HCT116 (cell line): ENCODE data around the gene NDUFA7. TPM values are rescaled to one million over a fixed set of nuclear protein-coding genes. Genes with fewer than 3 reads are reported as not detected.
A peak's percentile ranks its signal among the peaks of the same experiment; 100 is the strongest.

Experiments
- ATAC-seq: fragments of 200-7000 bp; cut with Tn5 transposase; 2 replicates; pipeline ENCODE4 v1.9.1; 2020; ENCODE audit warnings: mild to moderate bottlenecking, moderate library complexity
- BruUV-seq: library from RNA; stranded (reverse); fragments of 400-500 nt; replicated peaks from 2 replicates; lab custom pipeline; 2021; lab: Mats Ljungman, UMichigan
- CTCF ChIA-PET: fragments of 300-600 bp; sonication (Branson Sonifier 250); formaldehyde crosslinking; loops from one replicate; lab custom pipeline; 2021; ENCODE audit warnings: antibody characterized with exemption; lab: Charles Lee
- POLR2A ChIA-PET: fragments of 300-600, 350-600 bp; sonication (Branson Sonifier 250); formaldehyde crosslinking; loops from one replicate; lab custom pipeline; 2021; ENCODE audit warnings: antibody characterized with exemption; lab: Charles Lee
- RAD21 ChIA-PET, 2 experiments: fragments of 300-600 bp; sonication (Branson Sonifier 250); formaldehyde crosslinking; loops; one replicate each; lab custom pipeline; 2023; ENCODE audit warnings: low total read pairs in 2 of 2; ENCODE audit not compliant: uncharacterized antibody in 2 of 2, unreplicated experiment in 2 of 2, low non-redundant PET in 1 of 2; lab: Charles Lee
- DNase-seq: peaks from one replicate; pipeline ENCODE4 v3.0.0-alpha.2; 2010; ENCODE audit warnings: low read depth, low spot score
- H2AFZ ChIP-seq: fragments of 200-600 bp; shearing (Covaris generic), sonication (generic); 2 replicates; pipeline ENCODE4 v1.6.1; 2017; ENCODE audit warnings: low read depth, mixed run types, mixed read lengths, antibody characterized with exemption, low read length; ENCODE audit not compliant: poor library complexity, severe bottlenecking
- H3K27ac ChIP-seq: 2 replicates; pipeline ENCODE4 v1.5.1; 2012; ENCODE audit warnings: low read depth, low read length
- H3K27me3 ChIP-seq: fragments of 200-600 bp; sonication (generic); 2 replicates; pipeline ENCODE4 v1.6.1; 2016; ENCODE audit warnings: mixed run types, low read length, mixed read lengths; ENCODE audit not compliant: insufficient read depth
- H3K36me3 ChIP-seq, 2 experiments: fragments of 200-500 bp in 1 of 2; fragments of 200-600 bp in 1 of 2; sonication (Bioruptor generic) in 1 of 2; sonication (generic) in 1 of 2; 2 replicates each; pipeline versions ENCODE4 v1.5.1 to v1.6.1; 2014 to 2016; ENCODE audit warnings: low read length in 2 of 2, inconsistent platforms in 1 of 2, mixed read lengths in 1 of 2, mixed run types in 1 of 2; ENCODE audit not compliant: insufficient read depth in 2 of 2, control insufficient read depth in 1 of 2
- H3K4me1 ChIP-seq, 2 experiments: fragments of 200-600 bp in 1 of 2; sonication (generic) in 1 of 2; 2 replicates each; pipeline versions ENCODE4 v1.5.1 to v1.6.1; 2012 to 2017; ENCODE audit warnings: low read length in 2 of 2, inconsistent platforms in 1 of 2, mild to moderate bottlenecking in 1 of 2, mixed read lengths in 1 of 2, mixed run types in 1 of 2, moderate library complexity in 1 of 2; ENCODE audit not compliant: insufficient read depth in 2 of 2, control insufficient read depth in 1 of 2
- H3K4me2 ChIP-seq: fragments of 200-600 bp; sonication (generic); 2 replicates; pipeline ENCODE4 v1.6.1; 2017; ENCODE audit warnings: mixed run types, low read length, mixed read lengths
- H3K4me3 ChIP-seq, 2 experiments: fragments of 200-600 bp in 1 of 2; sonication (generic) in 1 of 2; replicated peaks in 1 of 2; 2 replicates each; pipeline ENCODE4 v1.5.1; 2011 to 2016; ENCODE audit warnings: low read length in 2 of 2, control low read depth in 1 of 2, low read depth in 1 of 2, mild to moderate bottlenecking in 1 of 2, mixed read lengths in 1 of 2, mixed run types in 1 of 2
- H3K79me2 ChIP-seq: fragments of 200-600 bp; sonication (generic); 2 replicates; pipeline ENCODE4 v1.6.1; 2017; ENCODE audit warnings: mild to moderate bottlenecking, mixed run types, low read length, moderate library complexity, mixed read lengths; ENCODE audit not compliant: insufficient read depth
- H3K9ac ChIP-seq: fragments of 200-600 bp; sonication (generic); 2 replicates; pipeline ENCODE4 v1.6.1; 2016; ENCODE audit warnings: low read length, mixed read lengths
- H3K9me2 ChIP-seq: fragments of 200-600 bp; sonication (generic), shearing (Covaris generic); 2 replicates; pipeline ENCODE4 v1.6.1; 2017; ENCODE audit warnings: mixed run types, mild to moderate bottlenecking, moderate library complexity; ENCODE audit not compliant: insufficient read depth
- H3K9me3 ChIP-seq, 2 experiments: fragments of 200-500 bp in 1 of 2; fragments of 200-600 bp in 1 of 2; sonication (Bioruptor generic) in 1 of 2; sonication (generic) in 1 of 2; 2 replicates each; pipeline ENCODE4 v1.6.1; 2014 to 2017; ENCODE audit warnings: low read length in 2 of 2, mixed read lengths in 2 of 2, inconsistent platforms in 1 of 2, low read depth in 1 of 2, mild to moderate bottlenecking in 1 of 2, mixed run types in 1 of 2, moderate library complexity in 1 of 2; ENCODE audit not compliant: control insufficient read depth in 1 of 2, insufficient read depth in 1 of 2
- H4K20me1 ChIP-seq: fragments of 200-600 bp; sonication (generic), shearing (Covaris generic); 2 replicates; pipeline ENCODE4 v1.6.1; 2017; ENCODE audit warnings: mixed run types, mild to moderate bottlenecking, moderate library complexity; ENCODE audit not compliant: insufficient read depth
- ATF3 ChIP-seq: IDR thresholded peaks from 2 replicates; pipeline ENCODE4 v1.6.1; 2012
- CBX3 ChIP-seq: IDR thresholded peaks from 2 replicates; pipeline ENCODE4 v1.6.1; 2012; ENCODE audit warnings: low read depth
- CTCF ChIP-seq, 3 experiments: fragments of 200-600 bp in 1 of 3; sonication (generic) in 1 of 3; IDR thresholded peaks in 2 of 3; conservative IDR thresholded peaks in 1 of 3; 2 replicates each; pipeline ENCODE4 v1.5.1; 2012 to 2017; ENCODE audit warnings: low read depth in 2 of 3, low read length in 2 of 3, antibody characterized with exemption in 1 of 3, borderline replicate concordance in 1 of 3, control low read depth in 1 of 3, mild to moderate bottlenecking in 1 of 3, mixed read lengths in 1 of 3, mixed run types in 1 of 3, moderate library complexity in 1 of 3; ENCODE audit not compliant: insufficient read depth in 1 of 3
- ELF1 ChIP-seq: IDR thresholded peaks from 2 replicates; pipeline ENCODE4 v1.6.1; 2012; ENCODE audit warnings: low read depth, borderline replicate concordance
- EZH2phosphoT487 ChIP-seq: fragments of 200-600 bp; IDR thresholded peaks from 2 replicates; pipeline ENCODE4 v1.6.1; 2018; ENCODE audit warnings: antibody characterized with exemption, borderline replicate concordance
- JUND ChIP-seq: IDR thresholded peaks from 2 replicates; pipeline ENCODE4 v1.6.1; 2012
- MAX ChIP-seq: IDR thresholded peaks from 2 replicates; pipeline ENCODE4 v1.6.1; 2012
- POLR2A ChIP-seq: IDR thresholded peaks from 2 replicates; pipeline ENCODE4 v1.7.0; 2011; ENCODE audit warnings: borderline replicate concordance; ENCODE audit not compliant: insufficient read depth, insufficient read length; ENCODE audit errors: extremely low read depth
- POLR2AphosphoS5 ChIP-seq: IDR thresholded peaks from 2 replicates; pipeline ENCODE4 v1.6.1; 2011; ENCODE audit warnings: mild to moderate bottlenecking, low read depth, low read length, moderate library complexity
- RAD21 ChIP-seq: IDR thresholded peaks from 2 replicates; pipeline ENCODE4 v1.6.1; 2012; ENCODE audit warnings: low read depth, mild to moderate bottlenecking
- REST ChIP-seq: IDR thresholded peaks from 2 replicates; pipeline ENCODE4 v1.6.1; 2012; ENCODE audit warnings: low read depth
- SP1 ChIP-seq: IDR thresholded peaks from 2 replicates; pipeline ENCODE4 v1.6.1; 2012; ENCODE audit warnings: low read depth
- ZBTB33 ChIP-seq: IDR thresholded peaks from 2 replicates; pipeline ENCODE4 v1.6.1; 2011; ENCODE audit warnings: mild to moderate bottlenecking, low read length, moderate library complexity; ENCODE audit not compliant: insufficient replicate concordance; ENCODE audit errors: extremely low read depth
- intact Hi-C: fragments of 100-400 bp; cut with micrococcal nuclease; formaldehyde crosslinking; loops from 2 replicates; pipeline ENCODE4 v1.10.0; 2022
- total RNA-seq: library from RNA; stranded (reverse); gene quantifications from one replicate; pipeline ENCODE4 v1.2.1, GENCODE V29; 2021; ENCODE audit not compliant: unreplicated experiment

Gene NDUFA7
- total RNA-seq, 1 experiment from 2014 or later, result 86.9 TPM

- BruUV-seq, result no TSS peak
- CTCF ChIA-PET, result interaction anchor here (2.3 to 2.6 kb wide), 2 partner anchors 8 to 11 kb away, joined by 12 to 14 read pairs; no protein-coding TSS in a partner anchor
Observed at GRCh38 chr19:8343483-8343844, 22.3 kb upstream of the NDUFA7 start.

More at GRCh38 chr19:8343483-8343844, 22.3 kb upstream of the NDUFA7 start:
- intact Hi-C loops, result no loop called here
- ChIA-PET POLR2A (interaction anchor here (0.7 to 1.6 kb wide), 4 partner anchors 9 to 20 kb away, joined by 3 to 6 read pairs (median 4); partner anchors contain the start of gene ANGPTL4), RAD21 (no interaction called here)
- DNase-seq (no peak), ATAC-seq (peak; percentile 31)
- H3K4me3 ChIP-seq, result peak overlapping the region; percentile 59 to 63
- peaks cover 14 to 25% of the 10 kb centered on the region in 2 experiments for H3K4me1 ChIP-seq
- no peaks in the 10 kb centered on the region for H3K27me3 ChIP-seq
- no peaks in the 10 kb centered on the region for H3K36me3 ChIP-seq
- H3K27ac ChIP-seq, result no peak overlapping the region
- H3K4me2 ChIP-seq, result peak overlapping the region; percentile 96
- H3K9me3 ChIP-seq, result no peaks in the 10 kb centered on the region
- no peaks in the 10 kb centered on the region for H3K9me2 ChIP-seq
- no peaks in the 10 kb centered on the region for H3K79me2 ChIP-seq
- TF ChIP-seq EZH2phosphoT487, result no peak
- no peak for TF ChIP-seq ATF3
- no peak for TF ChIP-seq POLR2AphosphoS5
- no peak for TF ChIP-seq POLR2A
- no peak for TF ChIP-seq CBX3
- no peak for TF ChIP-seq REST
- TF ChIP-seq JUND, result no peak
- TF ChIP-seq ELF1, result no peak
- no peak for TF ChIP-seq MAX
- no peak for TF ChIP-seq SP1
- TF ChIP-seq CTCF (IDR thresholded peaks at IDR 0.05 in 2 of 3, conservative IDR thresholded peaks at IDR 0.05 in 1 of 3; ENCODE audit: borderline replicate concordance in 1 of 3, insufficient read depth in 1 of 3, low read depth in 2 of 3, low read length in 2 of 3), result no peak
- no peak for TF ChIP-seq ZBTB33
- TF ChIP-seq RAD21, result no peak
- no peak overlapping the region for H2AFZ ChIP-seq
- H4K20me1 ChIP-seq, result no peaks in the 10 kb centered on the region
- peak overlapping the region; percentile 67; the same call in 1 of the 2 replicates for H3K9ac ChIP-seq
